GM20431 (cell line): ENCODE data around the gene FMN2.

Source experiments
- in situ Hi-C: fragments of 300-500 bp; cut with MseI, MboI; formaldehyde crosslinking; loops from one replicate; pipeline ENCODE4 v1.15.0; 2020; ENCODE audit warnings: low sequenced_read_pairs; ENCODE audit not compliant: unreplicated experiment

The FMN2 gene

GRCh38 chr1:240457203-240457602 lies 365.5 kb downstream of the FMN2 start:
- in situ Hi-C loops, result no loop called here

DNA sequence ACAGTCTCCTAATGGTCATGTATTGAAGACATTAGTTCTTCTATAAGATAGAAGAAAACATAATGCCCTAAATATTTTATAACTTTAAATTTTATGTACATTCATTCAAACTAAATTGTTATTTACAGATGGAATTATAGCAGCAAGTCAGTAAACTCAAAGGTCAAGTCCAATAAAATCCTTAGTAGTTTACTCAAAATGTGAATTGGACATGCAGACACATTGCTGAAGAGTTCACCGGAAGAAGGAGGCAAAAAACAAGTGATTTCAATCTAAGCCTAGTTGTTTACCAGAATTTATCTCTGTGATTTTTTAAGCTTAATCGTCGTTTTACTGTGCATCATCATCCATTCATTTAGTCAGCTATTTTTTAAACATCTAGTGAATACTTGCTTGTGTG lies 370.6 kb downstream of the FMN2 start:
- in situ Hi-C loops, result no loop called here

GRCh38 chr1:240462766-240463395 lies 371.2 kb downstream of the FMN2 start:
- in situ Hi-C loops, result no loop called here

- in situ Hi-C loops, result no loop called here
These were observed 372.4 kb downstream of the FMN2 start for GRCh38 chr1:240464099-240464498.

GRCh38 chr1:240465531-240465940 lies 373.9 kb downstream of the FMN2 start:
- in situ Hi-C loops, result no loop called here

DNA sequence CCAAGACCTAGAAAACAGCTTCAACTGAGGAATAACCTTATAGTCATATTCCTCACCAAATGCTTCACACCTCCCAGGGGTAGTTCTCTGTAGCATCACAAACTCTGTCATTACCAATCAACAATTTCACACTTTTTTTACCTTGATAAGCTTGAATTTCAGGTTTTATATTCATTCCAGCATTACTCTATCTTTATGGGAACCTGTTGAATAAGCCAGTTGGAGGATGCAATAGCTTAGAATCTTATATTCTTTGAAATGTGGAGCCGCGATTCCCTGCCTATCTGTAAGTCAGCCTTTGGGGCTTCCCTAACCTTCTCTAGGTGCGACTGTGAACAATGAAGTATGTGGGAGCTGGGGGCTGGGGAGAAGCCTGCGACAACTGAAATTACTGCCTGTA lies 374.8 kb downstream of the FMN2 start:
- in situ Hi-C loops, result no loop called here

- in situ Hi-C loops, result no loop called here
These were observed 376.2 kb downstream of the FMN2 start for GRCh38 chr1:240467895-240468294.

- in situ Hi-C loops, result no loop called here
These were observed 377.0 kb downstream of the FMN2 start for GRCh38 chr1:240468656-240469055.

DNA sequence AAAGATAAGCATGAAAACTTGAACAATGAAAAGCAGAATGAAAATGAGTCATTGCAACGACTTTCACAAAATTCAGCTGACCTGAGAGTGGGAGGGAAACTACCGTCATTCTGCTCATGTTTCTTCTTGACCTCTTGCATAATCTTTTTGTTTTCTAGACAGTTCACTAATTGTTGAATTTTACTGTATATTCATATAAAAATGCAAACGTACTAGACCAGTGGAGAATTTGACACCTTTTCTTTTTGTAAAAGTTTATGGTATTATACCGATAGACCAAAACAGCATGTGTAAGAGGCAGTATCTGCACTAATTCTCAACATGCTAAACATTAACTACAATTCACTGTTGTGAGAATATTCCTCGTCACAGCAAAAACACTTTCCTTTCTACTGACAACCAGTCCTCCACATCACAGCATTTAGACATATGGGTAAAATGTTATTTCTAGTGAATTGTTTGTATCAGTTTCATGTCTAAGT lies 382.5 kb downstream of the FMN2 start:
- in situ Hi-C loops, result no loop called here

- in situ Hi-C loops, result no loop called here
These were observed 384.1 kb downstream of the FMN2 start for GRCh38 chr1:240475832-240476231.

- in situ Hi-C loops, result no loop called here
These were observed 386.9 kb downstream of the FMN2 start for GRCh38 chr1:240478536-240478935.

- in situ Hi-C loops, result no loop called here
These were observed 393.2 kb downstream of the FMN2 start for GRCh38 chr1:240484804-240485443.

GRCh38 chr1:240486611-240487010 lies 394.9 kb downstream of the FMN2 start:
- in situ Hi-C loops, result no loop called here

DNA sequence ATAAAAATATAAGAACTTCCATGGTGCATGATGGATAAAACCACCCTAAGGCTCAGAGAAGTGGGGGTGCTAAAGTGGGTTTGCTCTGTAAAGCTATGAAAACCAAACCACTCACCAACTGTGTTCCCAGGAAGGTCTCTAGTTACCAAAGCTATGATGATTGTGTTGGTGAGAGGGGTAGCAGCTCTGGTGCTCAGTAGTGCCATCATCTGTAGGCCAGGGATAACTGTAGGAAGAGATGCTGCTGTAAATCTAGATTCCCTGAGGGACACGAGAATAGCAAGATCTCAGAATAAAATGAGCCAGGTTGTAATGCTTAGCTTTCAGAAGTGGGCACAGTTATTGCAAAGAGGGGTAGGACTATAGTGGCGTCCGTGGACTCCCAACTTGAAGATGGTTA lies 395.8 kb downstream of the FMN2 start:
- in situ Hi-C loops, result no loop called here

- in situ Hi-C loops, result no loop called here
These were observed 399.5 kb downstream of the FMN2 start for GRCh38 chr1:240491156-240491555.

DNA sequence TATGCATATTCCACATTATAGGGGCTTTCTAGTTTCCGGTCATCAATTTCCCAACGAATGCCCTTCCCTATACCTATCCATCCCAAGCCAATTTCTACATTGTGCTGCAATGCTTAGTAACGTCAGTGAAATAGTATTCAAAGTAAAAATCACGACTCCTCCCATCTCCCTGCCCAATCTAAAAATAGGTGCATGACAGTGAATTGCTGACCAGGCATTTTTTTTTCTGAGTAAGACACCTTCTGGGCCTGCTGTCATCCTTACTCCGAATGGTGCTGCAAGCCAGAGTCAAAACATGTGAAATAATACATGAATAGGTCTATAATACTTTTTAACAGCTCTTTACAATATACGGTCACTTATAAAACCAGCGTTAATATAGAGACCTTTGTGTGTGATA lies 400.1 kb downstream of the FMN2 start:
- in situ Hi-C loops, result no loop called here

- in situ Hi-C loops, result no loop called here
These were observed 401.3 kb downstream of the FMN2 start for GRCh38 chr1:240492832-240493440.

GRCh38 chr1:240495601-240496000 lies 403.9 kb downstream of the FMN2 start:
- in situ Hi-C loops, result no loop called here

- in situ Hi-C loops, result no loop called here
These were observed 404.7 kb downstream of the FMN2 start for GRCh38 chr1:240496356-240496755.

- in situ Hi-C loops, result no loop called here
These were observed 405.3 kb downstream of the FMN2 start for GRCh38 chr1:240496941-240497340.

DNA sequence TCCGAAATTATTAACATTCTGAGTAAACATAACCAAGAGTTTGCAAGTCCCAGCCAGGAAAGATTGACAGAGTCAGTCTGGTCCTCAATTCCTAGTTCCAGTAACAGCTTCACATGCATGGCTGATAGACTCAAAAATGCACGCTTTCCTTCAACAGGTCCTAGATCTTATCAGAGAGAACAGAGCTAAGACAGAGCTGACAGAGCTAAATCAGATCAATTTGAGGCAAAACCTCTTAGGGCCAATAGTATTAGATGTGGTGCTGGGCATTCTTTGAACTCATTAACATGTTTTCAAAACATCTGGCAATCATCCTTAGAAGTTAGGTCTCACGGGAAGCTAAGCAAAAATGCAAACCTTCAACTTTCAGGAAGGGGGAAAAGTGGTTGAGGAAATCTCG lies 406.2 kb downstream of the FMN2 start:
- in situ Hi-C loops, result no loop called here

DNA sequence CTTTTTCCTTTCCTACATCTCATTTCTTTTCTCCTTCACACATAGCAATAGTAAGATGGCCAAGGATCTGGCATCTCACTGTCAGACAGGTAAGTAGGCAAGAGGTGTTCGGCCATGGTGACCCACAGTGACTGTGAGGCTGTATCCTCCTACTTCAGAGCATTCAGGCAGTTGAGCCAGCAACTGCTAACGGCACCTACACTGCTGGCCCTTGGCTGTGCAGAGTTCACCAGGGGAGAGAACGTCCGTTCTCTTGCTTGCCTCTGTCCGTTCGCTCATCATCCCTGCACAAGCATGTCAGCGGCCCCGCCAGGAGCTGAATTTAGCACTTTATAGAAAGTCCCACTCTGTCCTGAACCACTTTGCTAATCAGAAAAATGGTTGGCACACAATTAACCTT lies 406.7 kb downstream of the FMN2 start:
- in situ Hi-C loops, result no loop called here
